GM19452 (cell line): Measurements from ENCODE around the gene ALDH3A1.

ENCODE experiments used
- ATAC-seq: cut with Tn5 transposase; IDR thresholded peaks from one replicate; pipeline ENCODE4 v1.9.1; 2021; ENCODE audit not compliant: unreplicated experiment

Gene ALDH3A1

GRCh38 chr17:19760746-19761145 is 12.6 kb upstream of the ALDH3A1 start:
- ATAC-seq, result no peak

DNA sequence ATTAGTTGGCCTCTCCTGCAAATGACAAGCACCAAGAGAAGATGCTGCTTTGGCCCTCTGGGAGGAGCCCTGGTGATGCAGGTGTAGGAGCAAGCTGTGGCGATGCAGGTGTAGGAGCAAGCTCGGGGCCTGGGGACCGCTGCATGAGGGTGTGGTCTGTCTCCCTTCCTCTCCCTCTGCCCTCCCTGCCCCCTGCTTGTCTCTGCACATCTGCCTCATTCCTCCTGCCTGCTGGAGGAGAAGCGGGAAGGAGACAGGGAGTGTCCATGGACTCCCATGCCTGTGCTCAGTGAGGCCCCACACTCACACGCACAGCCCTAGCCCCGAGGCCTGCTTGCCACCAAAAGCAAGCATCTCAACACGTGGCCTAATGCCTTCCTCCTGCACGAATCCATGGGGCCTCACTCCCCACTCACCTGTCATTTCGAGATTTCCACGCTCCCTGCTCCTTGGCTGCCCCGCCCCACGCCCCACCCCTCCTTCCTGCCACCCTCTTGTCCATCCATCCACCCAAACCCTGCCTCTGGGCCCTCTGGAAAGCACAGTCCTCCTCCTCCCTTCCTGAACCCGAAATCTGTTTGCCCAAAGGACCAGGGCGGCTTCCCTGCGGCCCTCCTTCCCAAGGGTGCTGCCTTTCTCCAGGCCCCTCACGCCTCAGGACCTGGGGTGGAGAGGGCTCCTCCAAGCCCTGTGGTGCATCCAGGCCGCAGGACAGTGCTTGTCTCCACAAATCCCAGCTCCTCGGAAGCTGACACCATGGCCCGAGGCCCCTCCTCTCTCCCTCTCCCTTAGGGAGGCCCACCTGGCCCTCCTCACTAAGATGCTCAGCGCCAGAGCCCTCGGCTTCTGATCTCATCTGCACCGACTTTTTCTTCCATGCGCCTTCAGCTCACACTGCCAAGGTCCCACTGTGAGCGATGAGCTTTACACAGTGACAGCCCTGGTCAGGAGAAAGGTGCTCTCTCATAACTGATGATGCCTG is 11.8 kb upstream of the ALDH3A1 start:
- no peak for ATAC-seq

DNA sequence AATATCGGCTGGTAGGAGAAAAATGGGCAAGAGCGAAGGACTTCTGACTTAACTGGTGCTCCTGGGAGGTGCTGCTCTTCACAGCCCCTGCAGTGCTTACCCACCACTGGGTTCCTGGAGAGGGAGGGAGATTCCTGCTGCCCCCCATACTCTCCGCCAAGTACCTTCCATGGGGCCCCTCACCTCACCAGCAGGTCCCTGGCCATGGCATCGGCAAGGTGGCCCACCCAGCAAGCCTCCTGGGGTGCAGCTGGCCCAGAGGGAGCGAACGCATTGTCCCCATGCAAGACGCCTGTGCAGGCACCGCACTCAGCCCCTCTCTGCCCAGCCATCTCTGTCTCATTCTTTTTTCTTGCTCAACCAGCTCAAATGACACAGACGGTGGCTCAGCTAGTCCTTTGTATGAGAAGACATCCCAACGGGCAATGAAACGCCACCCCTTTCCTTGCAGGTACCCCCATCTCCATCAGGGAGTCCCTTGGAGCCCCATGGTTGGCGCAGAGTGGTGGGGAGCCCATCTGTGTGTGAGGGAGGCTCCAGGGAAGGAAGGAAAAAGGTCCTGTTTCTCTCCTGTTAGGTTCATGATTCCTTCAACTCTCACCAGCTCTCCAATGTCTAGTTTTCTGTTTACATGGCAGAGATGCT is 9.6 kb upstream of the ALDH3A1 start:
- no peak for ATAC-seq

DNA sequence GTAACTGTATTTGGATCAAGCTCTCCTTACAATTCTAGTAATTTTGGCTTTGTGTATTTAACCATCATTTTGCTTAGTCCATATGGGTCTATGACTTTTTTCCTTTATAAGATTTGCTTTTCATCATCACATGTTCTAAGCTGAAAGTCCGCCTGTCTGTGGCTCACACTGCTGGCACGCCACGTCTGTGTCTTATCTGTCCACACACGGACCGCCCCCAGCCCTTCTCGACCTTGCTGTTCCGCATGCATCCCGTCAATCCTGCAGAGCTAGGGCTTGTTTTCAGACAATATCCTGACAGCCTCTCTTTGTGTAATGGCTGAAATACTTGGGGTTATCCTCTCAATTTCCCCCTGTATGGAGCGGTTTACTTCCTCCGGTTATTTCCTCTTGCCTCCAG is 8.4 kb upstream of the ALDH3A1 start:
- ATAC-seq, result no peak

DNA sequence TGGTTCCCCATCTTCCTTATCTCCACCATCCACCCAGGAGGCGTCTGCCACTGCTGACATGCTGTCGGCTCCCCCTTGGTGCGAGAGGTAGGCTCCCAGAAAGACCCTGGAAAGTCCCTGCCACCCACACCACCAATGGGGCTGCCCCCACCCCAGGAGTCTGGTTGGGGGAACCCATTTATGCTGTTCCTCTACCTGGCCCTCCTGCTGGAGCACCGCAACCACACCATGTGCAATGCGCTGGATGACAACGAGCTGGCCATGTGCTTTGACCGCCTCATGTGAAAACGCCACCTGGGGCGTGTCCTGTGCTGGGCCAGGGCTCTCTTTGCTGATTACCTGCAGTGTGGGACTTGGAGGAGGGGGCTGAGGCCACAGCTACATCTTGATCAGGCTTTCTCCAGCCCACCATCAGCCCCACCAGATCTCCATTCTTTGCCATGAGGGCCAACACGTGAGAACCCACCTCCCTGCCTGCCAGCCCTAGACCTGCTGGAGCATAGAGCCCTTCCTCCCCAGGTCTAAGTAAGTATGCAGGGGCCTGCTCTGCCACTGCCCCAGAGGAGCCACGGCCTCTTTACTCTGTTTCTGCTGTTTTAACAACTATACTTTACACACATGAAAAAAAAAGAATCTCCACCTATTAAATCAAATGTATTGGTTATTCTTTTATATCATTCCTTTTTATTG is 7.9 kb upstream of the ALDH3A1 start:
- ATAC-seq, result no peak

- ATAC-seq, result no peak
Observed at GRCh38 chr17:19755392-19755791, 7.3 kb upstream of the ALDH3A1 start.

GRCh38 chr17:19753661-19754463 is 5.8 kb upstream of the ALDH3A1 start:
- ATAC-seq, result no peak

DNA sequence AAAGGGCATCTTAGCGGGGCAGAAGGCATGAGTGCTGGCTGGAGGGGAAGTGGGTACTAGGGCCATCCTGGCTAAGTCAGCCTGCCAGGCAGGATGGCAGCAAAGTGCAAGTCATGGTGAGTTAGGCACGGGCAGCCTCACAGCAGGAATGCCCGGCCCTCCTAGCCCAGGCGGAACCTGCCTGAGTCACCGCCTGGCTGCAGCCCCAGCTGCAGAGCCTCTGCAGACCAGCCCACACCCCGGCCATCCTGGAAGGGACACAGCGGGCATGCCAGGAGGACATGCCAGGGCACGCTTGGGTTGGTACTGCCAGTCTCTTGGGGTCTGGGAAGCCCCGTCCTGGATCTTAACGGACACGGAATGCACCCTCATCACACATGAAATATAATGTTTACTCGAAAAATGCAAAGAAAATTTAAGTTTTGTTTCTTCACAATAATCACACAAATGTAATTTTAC is 5.0 kb upstream of the ALDH3A1 start:
- no peak for ATAC-seq

- ATAC-seq, result no peak
Observed at GRCh38 chr17:19752216-19753050, 4.3 kb upstream of the ALDH3A1 start.

DNA sequence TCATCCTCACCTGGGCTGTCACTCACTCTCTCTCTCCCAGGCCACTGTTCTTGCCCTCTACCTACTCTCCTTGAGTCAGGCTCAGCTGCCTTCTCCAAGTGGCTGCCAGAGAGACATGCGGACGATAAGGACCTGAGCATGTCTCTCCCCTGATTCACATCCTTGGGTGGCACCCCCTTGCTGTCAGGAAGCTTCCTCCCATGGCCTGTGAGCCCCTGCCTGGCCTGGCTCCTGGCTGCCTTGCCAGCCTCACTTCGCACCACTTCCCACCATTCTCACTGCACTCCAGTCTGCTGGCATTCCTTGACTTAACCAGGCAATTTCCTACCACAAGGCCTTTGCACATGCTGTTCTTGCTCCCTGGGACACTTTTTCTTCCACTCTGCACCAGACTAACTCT is 2.7 kb upstream of the ALDH3A1 start:
- ATAC-seq, result no peak

- ATAC-seq, result no peak
Observed at GRCh38 chr17:19750020-19750572, 2.0 kb upstream of the ALDH3A1 start.

DNA sequence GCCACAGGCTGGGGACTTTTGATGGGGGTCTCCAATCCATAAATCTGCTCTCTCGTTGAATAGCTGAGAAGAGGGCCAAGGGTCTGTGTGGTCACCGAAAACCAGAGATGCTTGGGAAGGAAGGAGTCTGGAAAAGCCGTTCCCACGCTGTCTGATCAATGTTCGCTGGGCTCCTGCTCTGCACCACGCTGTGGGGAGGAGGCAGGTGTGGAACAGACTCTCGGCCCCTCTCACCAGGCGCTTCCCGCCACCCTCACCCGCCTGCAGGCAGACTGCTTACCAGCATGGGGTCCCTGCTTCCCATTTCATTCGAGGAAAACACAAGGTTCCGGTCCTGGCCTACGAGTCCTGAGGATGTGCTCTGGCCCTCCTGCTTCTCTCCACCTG is 702 bp upstream of the ALDH3A1 start:
- ATAC-seq, result no peak

- no peak for ATAC-seq
Observed at GRCh38 chr17:19747159-19747719, 859 bp downstream of the ALDH3A1 start.

DNA sequence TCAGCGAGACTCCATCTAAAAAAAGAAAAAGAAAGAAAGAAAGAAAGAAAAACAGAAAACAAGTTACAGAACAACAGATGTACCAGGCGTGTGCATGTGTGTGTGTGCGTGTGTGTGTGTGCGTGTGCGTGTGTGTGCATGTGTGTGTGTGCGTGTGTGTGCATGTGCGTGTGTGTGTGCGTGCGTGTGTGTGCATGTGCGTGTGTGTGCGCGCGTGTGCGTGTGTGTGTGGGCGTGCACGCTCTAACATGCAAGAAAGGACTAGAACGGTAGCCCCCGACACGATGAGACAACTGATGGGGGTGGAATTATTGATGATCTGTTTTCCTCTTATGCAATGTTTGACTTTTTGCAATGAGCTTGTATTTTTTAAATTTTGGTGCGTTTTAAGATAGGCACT is 1.6 kb downstream of the ALDH3A1 start:
- no peak for ATAC-seq

GRCh38 chr17:19744922-19745757 is 3.0 kb downstream of the ALDH3A1 start:
- ATAC-seq, result peak; percentile 75

DNA sequence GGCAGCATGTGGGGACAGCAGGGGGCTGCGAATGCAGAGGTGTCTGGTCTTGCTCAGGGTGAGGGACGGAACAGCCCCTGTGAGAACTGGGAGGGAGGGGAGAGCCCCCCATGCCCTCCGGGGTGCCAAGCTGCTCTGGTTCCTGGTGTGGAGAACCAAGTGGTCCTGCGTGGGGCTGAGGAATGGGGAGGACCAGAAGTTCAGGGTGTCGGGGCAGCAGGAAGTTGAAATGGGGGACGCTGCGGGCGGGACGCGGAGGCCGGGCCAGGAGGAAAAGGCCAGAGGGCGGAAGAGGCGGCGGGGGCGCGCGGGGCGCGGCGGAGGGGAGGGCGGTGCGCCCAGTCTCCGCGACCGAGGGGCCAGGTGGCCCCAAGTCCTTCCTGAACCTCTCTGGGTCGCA is 3.6 kb downstream of the ALDH3A1 start:
- ATAC-seq, result no peak

GRCh38 chr17:19743101-19744100 is 4.7 kb downstream of the ALDH3A1 start:
- no peak for ATAC-seq
